GM19455 (cell line): Measurements from ENCODE around the gene TMPRSS5.

Experiments
- ATAC-seq: cut with Tn5 transposase; IDR thresholded peaks from one replicate; pipeline ENCODE4 v1.9.1; 2021; ENCODE audit not compliant: unreplicated experiment

TMPRSS5 gene

GRCh38 chr11:113670149-113670830 lies 35.8 kb downstream of the TMPRSS5 start:
- no peak for ATAC-seq

- ATAC-seq, result no peak
Observed at GRCh38 chr11:113668255-113668654, 37.9 kb downstream of the TMPRSS5 start.

- no peak for ATAC-seq
Observed at GRCh38 chr11:113667801-113668200, 38.3 kb downstream of the TMPRSS5 start.

GRCh38 chr11:113666584-113666983 lies 39.5 kb downstream of the TMPRSS5 start:
- no peak for ATAC-seq

GRCh38 chr11:113664981-113665710 lies 41.0 kb downstream of the TMPRSS5 start:
- no peak for ATAC-seq

- no peak for ATAC-seq
Observed at GRCh38 chr11:113664069-113664980, 41.8 kb downstream of the TMPRSS5 start.

- ATAC-seq, result no peak
Observed at GRCh38 chr11:113663567-113663966, 42.5 kb downstream of the TMPRSS5 start.

GRCh38 chr11:113655771-113656170 lies 50.3 kb downstream of the TMPRSS5 start:
- ATAC-seq, result no peak

GRCh38 chr11:113651023-113651422 lies 55.1 kb downstream of the TMPRSS5 start:
- ATAC-seq, result no peak

- no peak for ATAC-seq
Observed at GRCh38 chr11:113649311-113649710, 56.8 kb downstream of the TMPRSS5 start.

GRCh38 chr11:113647856-113648255 lies 58.3 kb downstream of the TMPRSS5 start:
- no peak for ATAC-seq

- no peak for ATAC-seq
Observed at GRCh38 chr11:113647108-113647507, 59.0 kb downstream of the TMPRSS5 start.

GRCh38 chr11:113645593-113646349 lies 60.3 kb downstream of the TMPRSS5 start:
- no peak for ATAC-seq

GRCh38 chr11:113644605-113645004 lies 61.5 kb downstream of the TMPRSS5 start:
- no peak for ATAC-seq

GRCh38 chr11:113643701-113644100 lies 62.4 kb downstream of the TMPRSS5 start:
- ATAC-seq, result no peak

- no peak for ATAC-seq
Observed at GRCh38 chr11:113643006-113643585, 63.0 kb downstream of the TMPRSS5 start.

GRCh38 chr11:113642090-113642489 lies 64.0 kb downstream of the TMPRSS5 start:
- ATAC-seq, result no peak

GRCh38 chr11:113638376-113638775 lies 67.7 kb downstream of the TMPRSS5 start:
- ATAC-seq, result no peak

GRCh38 chr11:113637636-113638035 lies 68.5 kb downstream of the TMPRSS5 start:
- ATAC-seq, result no peak
